ENCODE data around the gene TNFRSF9. TPM values are rescaled to one million over a fixed set of nuclear protein-coding genes. Genes with fewer than 3 reads are reported as not detected.

The TNFRSF9 gene
- total RNA-seq, 1 donor from 2014 or later, result 4.8 TPM

DNA sequence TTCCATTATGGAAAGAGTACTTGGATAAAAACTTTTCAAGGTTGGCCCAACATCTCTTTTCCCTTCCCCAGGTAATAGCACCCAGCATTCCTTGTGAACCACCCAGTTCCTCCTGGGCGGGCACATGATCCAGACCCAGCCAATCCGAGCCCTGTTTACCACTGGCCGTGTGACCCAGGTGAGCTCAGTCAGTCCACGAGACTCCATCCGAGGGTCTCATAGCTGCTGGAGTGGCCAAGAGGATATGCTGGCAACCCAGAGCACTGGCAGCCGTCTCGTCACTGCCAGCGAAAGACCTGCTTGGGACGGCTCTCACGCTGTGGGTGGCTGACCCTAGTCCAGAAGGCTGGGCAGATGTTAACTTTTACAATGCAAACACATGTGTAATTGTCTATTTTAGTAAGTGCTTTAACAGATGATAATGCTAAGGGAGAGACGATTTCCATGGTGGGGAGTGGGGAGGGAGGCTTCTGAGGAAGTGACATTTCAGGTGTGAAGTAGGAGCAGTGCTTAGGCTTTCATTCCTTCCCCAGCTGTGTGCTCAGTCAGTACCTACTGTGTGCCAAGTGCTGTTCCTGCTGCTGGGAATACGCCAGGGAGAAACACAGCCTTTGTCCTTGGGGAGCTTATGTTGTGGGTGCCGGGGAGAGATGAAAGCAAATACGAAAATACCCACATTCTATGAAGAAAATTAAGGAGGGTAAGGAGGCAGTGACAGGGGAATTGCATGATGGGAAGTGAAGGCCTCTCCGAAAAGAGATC, 45.4 kb upstream of the TNFRSF9 start:
- Mint-ChIP-seq H3K27ac (ENCODE audit: unreplicated experiment) (no peak overlapping the region), H3K36me3 (ENCODE audit: low read depth, unreplicated experiment) (peaks cover 41% of the 10 kb centered on the region), H3K4me3 (ENCODE audit: unreplicated experiment) (peak overlapping the region; percentile 11), H3K27me3 (ENCODE audit: unreplicated experiment) (peaks cover 2% of the 10 kb centered on the region), H3K4me1 (ENCODE audit: unreplicated experiment) (no peaks in the 10 kb centered on the region), H3K9me3 (ENCODE audit: unreplicated experiment) (no peaks in the 10 kb centered on the region)
- DNase-seq (ENCODE audit: low spot score), result no peak
- TF ChIP-seq, protein P1, sequence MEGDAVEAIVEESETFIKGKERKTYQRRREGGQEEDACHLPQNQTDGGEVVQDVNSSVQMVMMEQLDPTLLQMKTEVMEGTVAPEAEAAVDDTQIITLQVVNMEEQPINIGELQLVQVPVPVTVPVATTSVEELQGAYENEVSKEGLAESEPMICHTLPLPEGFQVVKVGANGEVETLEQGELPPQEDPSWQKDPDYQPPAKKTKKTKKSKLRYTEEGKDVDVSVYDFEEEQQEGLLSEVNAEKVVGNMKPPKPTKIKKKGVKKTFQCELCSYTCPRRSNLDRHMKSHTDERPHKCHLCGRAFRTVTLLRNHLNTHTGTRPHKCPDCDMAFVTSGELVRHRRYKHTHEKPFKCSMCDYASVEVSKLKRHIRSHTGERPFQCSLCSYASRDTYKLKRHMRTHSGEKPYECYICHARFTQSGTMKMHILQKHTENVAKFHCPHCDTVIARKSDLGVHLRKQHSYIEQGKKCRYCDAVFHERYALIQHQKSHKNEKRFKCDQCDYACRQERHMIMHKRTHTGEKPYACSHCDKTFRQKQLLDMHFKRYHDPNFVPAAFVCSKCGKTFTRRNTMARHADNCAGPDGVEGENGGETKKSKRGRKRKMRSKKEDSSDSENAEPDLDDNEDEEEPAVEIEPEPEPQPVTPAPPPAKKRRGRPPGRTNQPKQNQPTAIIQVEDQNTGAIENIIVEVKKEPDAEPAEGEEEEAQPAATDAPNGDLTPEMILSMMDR (IDR thresholded peaks at IDR 0.05; ENCODE audit: unreplicated experiment), result no peak

DNA sequence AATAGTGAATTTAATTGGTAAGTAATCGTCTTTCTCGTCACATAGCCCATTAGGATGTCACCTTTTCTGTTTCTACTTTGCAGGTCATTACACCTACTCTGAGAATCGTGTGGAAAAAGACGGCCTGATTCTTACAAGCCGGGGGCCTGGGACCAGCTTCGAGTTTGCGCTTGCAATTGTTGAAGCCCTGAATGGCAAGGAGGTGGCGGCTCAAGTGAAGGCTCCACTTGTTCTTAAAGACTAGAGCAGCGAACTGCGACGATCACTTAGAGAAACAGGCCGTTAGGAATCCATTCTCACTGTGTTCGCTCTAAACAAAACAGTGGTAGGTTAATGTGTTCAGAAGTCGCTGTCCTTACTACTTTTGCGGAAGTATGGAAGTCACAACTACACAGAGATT, 44.2 kb upstream of the TNFRSF9 start:
- Mint-ChIP-seq H3K4me3 (ENCODE audit: unreplicated experiment) (no peak overlapping the region), H3K9me3 (ENCODE audit: unreplicated experiment) (no peaks in the 10 kb centered on the region), H3K4me1 (ENCODE audit: unreplicated experiment) (no peaks in the 10 kb centered on the region), H3K27me3 (ENCODE audit: unreplicated experiment) (peaks cover 2% of the 10 kb centered on the region), H3K27ac (ENCODE audit: unreplicated experiment) (no peak overlapping the region), H3K36me3 (ENCODE audit: low read depth, unreplicated experiment) (peaks cover 32% of the 10 kb centered on the region)
- DNase-seq (ENCODE audit: low spot score), result no peak
- TF ChIP-seq, protein P1 (IDR thresholded peaks at IDR 0.05; ENCODE audit: unreplicated experiment), result no peak

DNA sequence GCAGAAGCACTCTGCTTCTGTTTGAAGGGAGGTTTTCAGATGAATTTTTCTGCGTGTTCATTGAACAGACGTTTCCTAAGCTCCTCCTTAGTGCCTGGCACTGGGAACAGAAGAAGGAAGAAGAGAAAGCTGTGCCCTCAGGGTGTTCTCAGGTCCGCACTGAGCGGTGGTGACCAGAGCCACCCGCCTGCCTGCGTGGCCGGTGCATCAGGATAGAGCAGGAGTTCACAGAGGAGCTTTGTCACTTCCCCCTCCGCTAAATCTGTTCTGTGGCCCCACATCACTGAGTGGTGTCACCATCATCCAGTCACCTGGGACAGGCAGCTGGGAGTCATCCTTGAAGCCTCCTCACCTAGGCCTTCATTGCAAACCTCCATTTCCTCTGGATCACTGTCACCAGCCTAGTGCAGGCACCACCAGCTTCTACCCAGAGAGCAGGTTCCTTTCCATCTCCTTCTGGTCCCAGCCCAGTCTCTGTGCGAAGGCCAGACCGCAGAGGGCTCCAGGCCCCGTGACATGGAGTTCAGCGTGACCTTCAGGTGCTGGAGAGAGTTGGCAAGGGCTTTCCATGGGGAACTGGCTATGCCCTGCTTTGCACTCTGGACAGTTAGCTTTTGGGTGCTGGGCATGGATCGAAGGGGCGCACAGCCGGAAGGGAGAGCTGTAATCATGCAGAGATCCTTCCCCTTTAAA, 42.6 kb upstream of the TNFRSF9 start:
- Mint-ChIP-seq H3K4me1 (ENCODE audit: unreplicated experiment) (no peaks in the 10 kb centered on the region), H3K27ac (ENCODE audit: unreplicated experiment) (no peak overlapping the region), H3K36me3 (ENCODE audit: low read depth, unreplicated experiment) (peaks cover 37% of the 10 kb centered on the region), H3K9me3 (ENCODE audit: unreplicated experiment) (no peaks in the 10 kb centered on the region), H3K27me3 (ENCODE audit: unreplicated experiment) (peaks cover 2% of the 10 kb centered on the region), H3K4me3 (ENCODE audit: unreplicated experiment) (no peak overlapping the region)
- no peak for DNase-seq (ENCODE audit: low spot score)
- TF ChIP-seq, protein P1 (IDR thresholded peaks at IDR 0.05; ENCODE audit: unreplicated experiment), result no peak

DNA sequence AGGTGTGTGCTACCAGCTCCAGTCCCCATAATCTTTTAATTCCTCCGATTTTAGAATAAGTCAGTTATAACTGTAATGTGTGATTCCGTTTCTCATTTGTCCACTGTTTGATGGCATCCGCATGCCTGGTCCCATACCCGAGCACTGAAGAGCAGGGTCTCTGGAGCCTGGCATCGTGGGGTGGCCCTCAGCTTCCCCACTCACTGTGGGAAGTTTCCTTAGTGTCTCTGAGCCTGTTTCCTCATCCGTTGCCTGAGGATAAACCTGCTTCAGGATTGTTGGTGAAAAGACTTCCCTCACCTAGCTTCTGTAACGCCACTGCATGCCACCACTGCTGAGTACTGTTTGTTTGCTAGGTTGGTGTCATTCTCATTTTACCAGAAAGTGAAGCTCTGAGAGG, 40.3 kb upstream of the TNFRSF9 start:
- TF ChIP-seq, protein P1 (IDR thresholded peaks at IDR 0.05; ENCODE audit: unreplicated experiment), result no peak
- Mint-ChIP-seq H3K27ac (ENCODE audit: unreplicated experiment) (no peak overlapping the region), H3K27me3 (ENCODE audit: unreplicated experiment) (peaks cover 2% of the 10 kb centered on the region), H3K4me1 (ENCODE audit: unreplicated experiment) (no peaks in the 10 kb centered on the region), H3K4me3 (ENCODE audit: unreplicated experiment) (no peak overlapping the region), H3K36me3 (ENCODE audit: low read depth, unreplicated experiment) (peaks cover 30% of the 10 kb centered on the region), H3K9me3 (ENCODE audit: unreplicated experiment) (no peaks in the 10 kb centered on the region)
- no peak for DNase-seq (ENCODE audit: low spot score)
